ENCODE data around the gene SLC39A5.

Gene SLC39A5

GRCh38 chr12:56216461-56216860 lies 13.4 kb upstream of the SLC39A5 start:
- no peak for DNase-seq

GRCh38 chr12:56219840-56220239 lies 10.0 kb upstream of the SLC39A5 start:
- DNase-seq: no peak

DNA sequence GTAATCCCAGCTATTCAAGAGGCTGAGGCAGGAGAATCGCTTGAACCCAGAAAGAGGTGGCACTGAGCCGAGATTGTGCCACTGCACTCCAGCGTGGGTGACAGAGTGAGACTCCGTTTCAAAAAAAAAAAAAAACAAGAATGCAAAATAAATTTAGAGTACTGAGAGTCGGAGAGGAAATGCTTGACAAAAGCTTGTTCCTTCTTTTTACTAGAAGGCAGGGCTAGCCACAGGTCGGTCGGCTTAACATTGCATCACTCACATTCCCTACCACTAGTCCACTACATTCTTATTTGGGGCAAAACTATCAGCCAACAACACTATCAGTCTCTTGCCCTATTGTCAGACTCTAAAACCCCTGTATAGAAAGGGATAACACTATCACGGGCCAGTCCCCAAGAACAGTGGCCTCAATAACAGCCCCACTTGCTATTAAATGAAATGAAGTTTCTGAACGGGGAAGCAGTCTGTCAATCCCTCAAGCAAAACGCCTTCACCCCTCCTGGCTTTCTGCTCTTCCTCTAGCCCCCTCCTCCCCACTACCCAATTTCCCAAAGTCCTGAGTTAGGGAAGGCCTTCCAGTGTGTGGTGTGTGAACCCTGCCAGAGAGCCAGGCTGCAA lies 9.1 kb upstream of the SLC39A5 start:
- no peak for DNase-seq

GRCh38 chr12:56221232-56221756 lies 8.6 kb upstream of the SLC39A5 start:
- no peak for DNase-seq

- DNase-seq: peak; percentile 71
Measured at GRCh38 chr12:56221757-56222530, 7.9 kb upstream of the SLC39A5 start, which contains the start of gene RNF41. RNF41 (minus strand) TSS chr12:56221922; CDS start chr12:56214047, 7,875 bp downstream.

DNA sequence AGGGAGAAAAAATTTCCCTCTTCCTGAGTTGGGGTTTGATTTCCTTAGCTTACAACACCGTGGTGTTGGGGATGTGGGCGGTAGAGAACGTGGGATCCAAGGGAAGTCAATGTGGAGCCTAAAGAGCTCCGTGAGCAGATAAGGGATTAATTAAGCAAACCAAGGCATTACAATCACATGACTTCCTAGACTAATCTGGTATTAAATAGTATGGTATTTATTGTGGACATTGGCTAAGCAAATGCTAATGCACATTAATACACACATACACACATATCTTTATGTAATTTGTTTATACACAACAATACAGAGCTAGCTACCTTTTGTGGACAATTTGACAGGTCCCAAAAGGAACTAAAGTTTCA lies 7.3 kb upstream of the SLC39A5 start:
- DNase-seq: no peak

DNA sequence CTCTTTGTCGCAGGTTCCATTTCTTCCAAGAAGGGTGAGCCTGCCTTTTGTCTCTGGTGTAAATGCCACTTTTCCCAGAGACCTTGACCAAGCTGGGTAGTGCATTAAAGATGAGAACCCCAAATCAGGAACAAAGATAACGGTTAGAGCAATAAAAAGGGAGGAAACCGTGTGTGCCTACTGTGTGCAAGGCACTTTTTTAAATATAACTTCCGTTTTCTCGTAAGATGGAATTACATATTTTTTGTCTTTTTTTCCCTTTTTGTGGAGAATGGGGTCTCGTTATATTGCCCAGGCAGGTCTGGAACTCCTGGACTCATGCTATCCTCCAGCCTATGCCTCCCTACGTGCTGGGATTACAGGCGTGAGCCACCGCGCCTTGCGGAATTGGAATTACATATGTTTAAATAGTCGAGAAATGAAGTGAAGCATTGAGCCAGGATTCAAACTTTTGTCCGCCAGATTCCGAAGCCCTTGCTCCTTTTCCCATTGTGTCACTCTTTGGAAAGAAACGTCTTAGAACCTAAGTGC lies 6.2 kb upstream of the SLC39A5 start:
- no peak for DNase-seq

DNA sequence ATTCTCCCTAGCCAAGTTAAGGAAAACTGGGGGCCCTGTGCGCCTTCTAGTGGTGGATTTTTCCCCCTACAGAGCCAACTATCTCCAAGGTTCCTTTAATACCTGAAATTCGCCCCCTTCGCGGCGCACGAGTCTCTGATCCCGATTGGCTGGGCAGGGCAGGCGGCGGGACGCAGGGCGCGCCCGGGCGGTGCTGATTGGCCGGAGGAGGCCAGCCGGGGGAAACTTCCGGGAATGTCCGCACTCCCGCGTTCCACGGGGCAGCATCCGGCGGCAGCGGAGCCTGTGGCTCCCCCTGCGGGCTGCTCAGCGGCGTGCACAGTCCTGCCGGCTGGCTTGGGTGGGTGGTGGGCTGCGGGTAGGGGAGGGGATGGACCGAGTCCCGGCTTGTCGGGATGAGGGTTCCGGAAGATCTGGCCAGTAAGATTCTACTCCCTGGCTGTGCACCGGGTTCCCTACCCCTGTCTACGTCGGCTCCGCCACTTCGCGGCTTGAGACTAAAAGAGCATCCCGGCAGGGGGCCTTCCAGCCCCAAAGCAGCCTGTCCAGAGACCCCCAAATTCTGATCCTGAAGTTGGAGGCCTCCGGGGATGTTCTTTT lies 5.6 kb upstream of the SLC39A5 start, which contains the start of gene NABP2:
TSS of gene NABP2 (plus strand) at position 241 of the 600 bp plus-strand sequence. CDS start 515 bp downstream, outside the sequence.
- DNase-seq: peak; percentile 77

- DNase-seq: no peak
Measured at GRCh38 chr12:56224954-56225353, 4.9 kb upstream of the SLC39A5 start.

DNA sequence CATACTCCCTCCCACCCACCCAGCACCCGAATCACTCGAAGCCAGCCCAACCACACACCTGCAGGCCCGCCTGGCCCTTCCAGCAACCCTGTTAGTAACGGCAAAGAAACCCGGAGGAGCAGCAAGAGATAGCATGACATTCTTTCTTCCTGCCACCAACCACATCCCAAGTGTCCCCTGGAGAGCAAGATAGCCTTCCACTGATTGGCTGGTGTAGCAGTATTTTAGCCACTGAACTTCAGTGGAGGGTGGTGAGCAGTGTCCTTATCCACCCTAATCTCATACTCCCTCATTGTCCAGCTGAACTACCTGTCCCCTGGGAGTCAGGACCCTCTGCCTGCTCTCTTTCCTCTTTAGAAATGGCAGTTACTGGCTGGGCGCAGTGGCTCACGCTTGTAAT lies 769 bp upstream of the SLC39A5 start:
- DNase-seq: no peak

- DNase-seq: no peak
Measured at GRCh38 chr12:56230432-56231183, 757 bp downstream of the SLC39A5 start.

DNA sequence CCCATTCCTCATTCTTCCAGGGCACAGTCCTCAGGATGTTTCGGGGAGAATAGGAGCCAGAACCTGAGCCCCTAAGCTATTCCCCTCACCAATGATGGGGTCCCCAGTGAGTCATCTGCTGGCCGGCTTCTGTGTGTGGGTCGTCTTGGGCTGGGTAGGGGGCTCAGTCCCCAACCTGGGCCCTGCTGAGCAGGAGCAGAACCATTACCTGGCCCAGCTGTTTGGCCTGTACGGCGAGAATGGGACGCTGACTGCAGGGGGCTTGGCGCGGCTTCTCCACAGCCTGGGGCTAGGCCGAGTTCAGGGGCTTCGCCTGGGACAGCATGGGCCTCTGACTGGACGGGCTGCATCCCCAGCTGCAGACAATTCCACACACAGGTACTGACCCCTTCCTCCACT lies 1.3 kb downstream of the SLC39A5 start:
- DNase-seq: no peak

GRCh38 chr12:56234746-56235436 lies 5.0 kb downstream of the SLC39A5 start:
- DNase-seq: no peak

DNA sequence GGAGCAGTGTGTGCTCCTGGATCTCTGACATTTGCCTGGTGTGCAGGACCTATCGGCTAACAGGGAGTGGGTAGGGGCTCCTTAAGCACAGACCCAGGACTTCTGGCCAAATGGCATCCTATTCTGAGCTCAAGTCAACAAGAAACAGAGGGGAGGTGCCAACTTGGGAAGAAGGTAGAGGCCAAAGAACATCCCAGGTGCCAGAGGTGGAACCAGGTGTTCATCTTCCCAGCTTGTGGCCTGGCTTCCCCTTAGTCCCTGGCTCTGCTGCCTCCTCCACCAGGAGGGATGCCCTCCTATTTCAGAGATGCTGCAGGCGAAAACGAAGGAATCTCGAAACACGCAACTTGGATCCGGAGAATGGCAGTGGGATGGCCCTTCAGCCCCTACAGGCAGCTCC lies 6.2 kb downstream of the SLC39A5 start:
- DNase-seq: no peak

- no peak for DNase-seq
Measured at GRCh38 chr12:56236985-56237384, 7.1 kb downstream of the SLC39A5 start.

DNA sequence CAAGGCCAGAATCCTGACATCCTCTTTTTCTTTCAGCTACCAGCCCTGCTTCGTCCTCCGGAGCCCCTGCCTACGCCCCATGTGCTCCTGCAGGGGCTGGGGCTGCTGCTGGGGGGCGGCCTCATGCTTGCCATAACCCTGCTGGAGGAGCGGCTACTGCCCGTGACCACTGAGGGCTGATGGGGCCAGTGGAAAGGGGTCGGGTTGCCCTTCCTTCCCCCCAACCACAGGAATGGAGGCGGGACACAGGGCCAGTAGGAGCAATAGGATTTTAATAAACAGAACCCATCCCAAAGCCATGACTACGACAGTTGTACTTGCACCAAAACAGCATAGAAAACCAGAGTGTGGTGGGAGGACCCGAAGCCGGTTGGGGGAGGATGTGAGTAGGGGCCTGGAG lies 7.7 kb downstream of the SLC39A5 start:
- no peak for DNase-seq

- no peak for DNase-seq
Measured at GRCh38 chr12:56241424-56242303, 11.8 kb downstream of the SLC39A5 start.

- DNase-seq: no peak
Measured at GRCh38 chr12:56242986-56243385, 13.1 kb downstream of the SLC39A5 start.

DNA sequence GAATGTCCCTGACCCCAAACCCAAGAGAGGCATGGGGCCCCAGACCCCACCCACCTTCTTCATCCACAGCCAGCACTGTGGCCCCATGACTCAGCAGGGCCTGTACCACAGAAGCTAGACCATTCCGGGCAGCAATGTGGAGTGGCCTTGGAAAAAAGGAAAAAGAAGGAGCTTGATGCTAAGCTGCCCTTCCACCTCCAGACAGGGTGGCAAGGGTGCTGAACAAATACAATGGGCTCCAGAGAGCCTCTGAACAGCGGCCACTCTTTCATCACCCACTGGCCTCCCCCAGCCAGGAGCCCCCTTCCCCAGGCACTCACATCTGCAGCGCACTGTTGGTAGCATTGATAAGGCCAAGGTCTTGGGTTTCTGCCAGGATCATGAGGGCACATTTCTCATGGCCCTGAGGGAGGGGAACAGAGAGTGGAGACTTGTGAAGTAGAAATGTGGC lies 13.9 kb downstream of the SLC39A5 start:
- DNase-seq: no peak

- DNase-seq: no peak
Measured at GRCh38 chr12:56244494-56244893, 14.6 kb downstream of the SLC39A5 start.

DNA sequence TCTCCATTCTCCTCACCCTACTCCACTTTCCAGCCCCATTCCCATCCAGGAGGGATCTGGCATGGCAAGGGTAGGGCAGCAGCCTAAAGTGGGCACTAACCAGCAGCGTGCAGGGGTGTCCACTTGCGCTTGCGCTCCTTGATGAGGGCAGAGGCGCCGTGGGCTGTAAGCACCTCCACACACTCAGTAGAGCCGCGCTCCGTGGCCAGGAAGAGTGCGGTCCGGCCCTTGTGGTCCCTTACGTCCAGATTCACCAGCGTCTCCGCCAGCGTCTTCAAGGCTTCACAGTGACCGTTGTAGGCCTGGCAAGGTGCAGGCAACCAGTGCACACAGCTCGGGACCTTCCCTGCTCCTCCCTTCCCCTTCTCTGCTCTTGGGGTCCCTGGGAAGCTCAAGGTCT lies 18.1 kb downstream of the SLC39A5 start:
- DNase-seq: no peak
